ENCODE results near the gene C2CD2.

GRCh38 chr21:41897700-41898099 is 56.1 kb downstream of the C2CD2 start:
- TF ChIP-seq CTCF (IDR thresholded peaks at IDR 0.05) (no peak), POLR2A (IDR thresholded peaks at IDR 0.05) (no peak)

Data from Peyer's patch (tissue), 4 donors.